Prostate gland (tissue), 2 donors: ENCODE results near the gene PIP5K1B. TPM values are rescaled to one million over a fixed set of nuclear protein-coding genes. Genes with fewer than 3 reads are reported as not detected.

Experiments
- DNase-seq: peaks from one replicate; pipeline ENCODE4 v3.0.0-alpha.2; 2019; ENCODE audit warnings: low spot score
- H3K27ac ChIP-seq, 2 donors: fragments of 200-600 bp; sonication (generic); 2 replicates each; pipeline ENCODE4 v1.5.1; 2017 to 2019
- H3K27me3 ChIP-seq: fragments of 200-600 bp; sonication (generic); replicated peaks from 2 replicates; pipeline ENCODE4 v1.5.1; 2019; ENCODE audit not compliant: insufficient read depth
- H3K36me3 ChIP-seq, 2 donors: fragments of 200-600 bp; sonication (generic); 1 replicate in 1 of 2; 2 replicates in 1 of 2; pipeline versions ENCODE4 v1.5.1 to v1.8.1; 2017 to 2019
- H3K4me1 ChIP-seq: fragments of 200-600 bp; sonication (generic); replicated peaks from 2 replicates; pipeline ENCODE4 v1.5.1; 2019
- H3K4me3 ChIP-seq, 2 donors: fragments of 200-600 bp; sonication (generic); 2 replicates each; pipeline ENCODE4 v1.5.1; 2017 to 2019
- H3K9me3 ChIP-seq: fragments of 200-600 bp; sonication (generic); 2 replicates; pipeline ENCODE4 v1.5.1; 2017
- CTCF ChIP-seq, 4 experiments: fragments of 200-600 bp in 2 of 4; fragments of 450-650 bp in 2 of 4; sonication (generic) in 2 of 4; IDR thresholded peaks; 1 replicate in 3 of 4; 2 replicates in 1 of 4; pipeline ENCODE4 v1.5.1; 2016 to 2019; ENCODE audit warnings: antibody characterized with exemption in 4 of 4, mild to moderate bottlenecking in 2 of 4, moderate library complexity in 2 of 4
- POLR2A ChIP-seq: fragments of 450-650 bp; IDR thresholded peaks from one replicate; pipeline ENCODE4 v1.6.1; 2016; ENCODE audit warnings: antibody characterized with exemption, mild to moderate bottlenecking
- POLR2AphosphoS5 ChIP-seq: sonication (generic); formaldehyde crosslinking; IDR thresholded peaks from one replicate; pipeline ENCODE4 v1.6.1; 2017; ENCODE audit warnings: antibody characterized with exemption
- WGBS: methylation state at CpG from one replicate; pipeline ENCODE4 v1.1.5; 2018; 5-methylcytosine and 5-hydroxymethylcytosine counted together
- intact Hi-C: fragments of 100-400 bp; cut with DNase I; formaldehyde crosslinking; loops from one replicate; pipeline ENCODE4 v1.14.2; 2022
- total RNA-seq, 2 donors: library from RNA; depleted of rRNA; stranded (reverse); fragments of >200 nt; gene quantifications; one replicate each; pipeline ENCODE4 v1.1.0, GENCODE V29; 2016

PIP5K1B gene
- total RNA-seq, 2 donors from 2014 or later: 1.6 to 38.3 TPM

DNA sequence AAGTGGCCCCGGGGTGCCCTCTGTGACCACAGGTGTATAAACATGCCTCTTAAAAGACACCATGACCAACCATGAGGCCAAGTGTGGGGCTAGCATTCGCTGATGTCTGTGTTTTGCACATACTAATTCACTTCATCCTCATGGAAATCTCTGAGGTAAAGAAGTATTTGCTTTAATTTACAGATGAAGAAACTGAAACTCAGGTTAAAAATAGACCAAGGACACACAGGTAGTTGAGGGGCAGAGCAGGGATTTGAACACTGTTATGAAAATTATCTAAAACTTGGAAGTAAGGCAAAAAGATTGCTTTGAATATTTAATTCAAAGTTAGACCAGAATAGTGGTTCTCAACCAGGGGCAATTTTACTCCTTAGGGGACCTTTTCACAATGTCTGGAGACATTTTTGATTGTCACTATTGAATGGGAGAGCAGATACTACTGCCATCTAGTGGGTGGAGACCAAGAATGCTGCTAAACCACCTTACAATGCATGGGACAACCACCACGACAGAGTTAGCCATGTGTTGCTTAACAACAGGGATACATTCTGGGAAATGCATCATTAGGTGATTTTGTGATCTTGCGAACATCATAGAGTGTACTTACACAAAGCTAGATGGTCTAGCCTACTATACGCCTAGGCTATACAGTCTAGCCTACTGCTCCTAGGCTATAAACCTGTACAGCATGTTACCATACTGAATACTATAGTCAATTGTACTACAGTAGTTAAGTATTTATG is 322.5 kb downstream of the PIP5K1B start:
- TF ChIP-seq POLR2AphosphoS5: no peak
- peak; percentile 23 to 65 (median 62) for TF ChIP-seq CTCF (IDR thresholded peaks at IDR 0.05)
- DNase-seq: peak; percentile 23
- intact Hi-C loops: loop anchor here (2.0 to 5.0 kb wide), 2 partner anchors 245 to 443 kb away; a partner anchor contains a TSS

DNA sequence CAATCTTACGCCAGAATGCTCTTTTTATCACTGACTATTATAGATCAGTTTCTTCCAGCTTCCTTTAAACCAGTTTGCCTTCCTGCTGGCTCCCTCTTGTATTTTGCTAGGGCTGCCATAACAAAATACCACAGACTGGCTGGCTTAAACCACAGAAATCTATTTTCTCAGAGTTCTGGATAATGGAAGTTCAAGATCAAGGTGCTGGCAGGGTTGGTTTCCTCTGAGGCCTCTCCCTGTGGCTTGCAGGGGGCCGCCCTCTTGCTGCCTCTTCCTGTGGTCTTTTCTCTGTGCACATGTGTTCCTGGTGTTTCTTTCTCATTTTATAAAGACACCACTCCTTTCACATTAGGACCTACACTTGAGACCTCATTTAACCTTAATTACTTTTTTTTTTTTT is 323.7 kb downstream of the PIP5K1B start:
- intact Hi-C loops: loop anchor here (5.0 kb wide), 1 partner anchor 246 kb away; a partner anchor contains a TSS
- Histone ChIP-seq H3K27me3 (no peaks in the 10 kb centered on the region), H3K36me3 (no peaks in the 10 kb centered on the region), H3K9me3 (no peaks in the 10 kb centered on the region), H3K4me3 (no peak overlapping the region), H3K27ac (no peak overlapping the region), H3K4me1 (no peaks in the 10 kb centered on the region)
- DNase-seq: no peak
- TF ChIP-seq POLR2A (no peak), CTCF (IDR thresholded peaks at IDR 0.05) (no peak), POLR2AphosphoS5 (no peak)
- 94% methylated on average over 2 of the region's 2 CpGs for WGBS

More for the DNA sequence above, 322.5 kb downstream of the PIP5K1B start:
- H3K4me1 ChIP-seq: no peaks in the 10 kb centered on the region
- H3K9me3 ChIP-seq: no peaks in the 10 kb centered on the region
- H3K27me3 ChIP-seq: no peaks in the 10 kb centered on the region
- no peak overlapping the region for H3K4me3 ChIP-seq
- H3K36me3 ChIP-seq: no peaks in the 10 kb centered on the region
- no peak overlapping the region for H3K27ac ChIP-seq
- 48% methylated on average over 5 of the region's 5 CpGs for WGBS

- Histone ChIP-seq H3K4me3 (no peak overlapping the region), H3K9me3 (no peaks in the 10 kb centered on the region), H3K27ac (no peak overlapping the region), H3K36me3 (no peaks in the 10 kb centered on the region), H3K27me3 (no peaks in the 10 kb centered on the region), H3K4me1 (no peaks in the 10 kb centered on the region)
- intact Hi-C loops: loop anchor here (5.0 kb wide), 1 partner anchor 247 kb away; a partner anchor contains a TSS
- DNase-seq: no peak
- TF ChIP-seq POLR2A (no peak), POLR2AphosphoS5 (no peak), CTCF (IDR thresholded peaks at IDR 0.05) (no peak)
Measured at GRCh38 chr9:69029535-69029934, 324.5 kb downstream of the PIP5K1B start.

- DNase-seq: no peak
- intact Hi-C loops: loop anchor here (5.0 kb wide), 1 partner anchor 516 kb away; no protein-coding TSS in a partner anchor
- no peaks in the 10 kb centered on the region for H3K4me1 ChIP-seq
- no peak overlapping the region for H3K4me3 ChIP-seq
- no peak overlapping the region for H3K27ac ChIP-seq
- TF ChIP-seq POLR2AphosphoS5 (no peak), POLR2A (no peak), CTCF (IDR thresholded peaks at IDR 0.05) (no peak)
- no peaks in the 10 kb centered on the region for H3K27me3 ChIP-seq
- 95% methylated on average over 1 of the region's 1 CpG for WGBS
- H3K36me3 ChIP-seq: no peaks in the 10 kb centered on the region
- no peaks in the 10 kb centered on the region for H3K9me3 ChIP-seq
Measured at GRCh38 chr9:69030851-69031645, 326.0 kb downstream of the PIP5K1B start.
